Measurements from ENCODE around the gene ZNF19. TPM values are rescaled to one million over a fixed set of nuclear protein-coding genes. Genes with fewer than 3 reads are reported as not detected.

ZNF19 gene
- total RNA-seq, 1 donor from 2014 or later = 18.3 TPM

DNA sequence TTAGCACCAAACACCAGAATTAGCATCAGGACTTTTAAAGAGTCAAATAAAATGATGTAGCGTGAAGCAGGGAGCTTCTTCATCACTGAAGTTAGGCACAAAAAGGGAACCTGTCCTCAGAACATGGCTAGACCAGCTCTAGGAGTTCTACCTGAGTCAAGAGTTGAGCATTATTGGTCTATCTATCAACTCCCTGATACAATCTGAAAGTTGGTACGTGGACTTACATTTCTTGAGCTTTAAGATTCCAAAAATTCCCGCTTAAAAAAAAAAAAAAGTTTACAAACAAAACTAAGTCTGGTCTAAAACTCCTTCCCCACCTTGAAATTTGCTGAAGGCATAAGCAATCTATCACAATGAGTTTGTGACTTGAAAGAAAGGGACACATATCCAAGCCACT is 59.5 kb downstream of the ZNF19 start:
- H3K4me3 ChIP-seq = no peak overlapping the region
- H3K27me3 ChIP-seq (ENCODE audit: low read depth) = peaks cover 21% of the 10 kb centered on the region
- no peak overlapping the region for H3K27ac ChIP-seq
- no peaks in the 10 kb centered on the region for H3K36me3 ChIP-seq
- ATAC-seq = no peak
- H3K4me1 ChIP-seq = no peaks in the 10 kb centered on the region
- DNase-seq = no peak
- H3K9me3 ChIP-seq = no peaks in the 10 kb centered on the region
- intact Hi-C loops (cut with DNase I) = no loop called here
- TF ChIP-seq, protein P1, sequence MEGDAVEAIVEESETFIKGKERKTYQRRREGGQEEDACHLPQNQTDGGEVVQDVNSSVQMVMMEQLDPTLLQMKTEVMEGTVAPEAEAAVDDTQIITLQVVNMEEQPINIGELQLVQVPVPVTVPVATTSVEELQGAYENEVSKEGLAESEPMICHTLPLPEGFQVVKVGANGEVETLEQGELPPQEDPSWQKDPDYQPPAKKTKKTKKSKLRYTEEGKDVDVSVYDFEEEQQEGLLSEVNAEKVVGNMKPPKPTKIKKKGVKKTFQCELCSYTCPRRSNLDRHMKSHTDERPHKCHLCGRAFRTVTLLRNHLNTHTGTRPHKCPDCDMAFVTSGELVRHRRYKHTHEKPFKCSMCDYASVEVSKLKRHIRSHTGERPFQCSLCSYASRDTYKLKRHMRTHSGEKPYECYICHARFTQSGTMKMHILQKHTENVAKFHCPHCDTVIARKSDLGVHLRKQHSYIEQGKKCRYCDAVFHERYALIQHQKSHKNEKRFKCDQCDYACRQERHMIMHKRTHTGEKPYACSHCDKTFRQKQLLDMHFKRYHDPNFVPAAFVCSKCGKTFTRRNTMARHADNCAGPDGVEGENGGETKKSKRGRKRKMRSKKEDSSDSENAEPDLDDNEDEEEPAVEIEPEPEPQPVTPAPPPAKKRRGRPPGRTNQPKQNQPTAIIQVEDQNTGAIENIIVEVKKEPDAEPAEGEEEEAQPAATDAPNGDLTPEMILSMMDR (IDR thresholded peaks at IDR 0.05) = no peak

DNA sequence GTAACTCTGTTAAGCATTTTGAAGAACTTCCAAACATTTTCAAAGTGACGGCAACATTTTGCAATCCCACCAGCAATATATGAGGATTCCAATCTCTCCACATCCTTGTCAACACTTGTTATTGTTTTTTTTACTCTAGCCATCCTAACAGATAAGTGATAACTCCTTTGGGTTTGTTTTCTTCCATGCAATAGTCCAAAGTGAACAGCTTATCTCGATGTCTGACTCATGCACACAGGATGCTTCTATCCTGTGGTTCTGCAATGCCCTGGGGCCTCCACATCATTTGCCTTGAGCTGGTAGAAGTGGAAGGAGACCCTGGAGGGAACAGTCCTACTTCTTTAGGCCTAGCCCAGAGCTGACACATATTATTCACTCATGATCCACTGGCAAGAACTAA is 60.2 kb downstream of the ZNF19 start:
- TF ChIP-seq, protein P1 (IDR thresholded peaks at IDR 0.05) = no peak
- peaks cover 27% of the 10 kb centered on the region for H3K27me3 ChIP-seq (ENCODE audit: low read depth)

DNA sequence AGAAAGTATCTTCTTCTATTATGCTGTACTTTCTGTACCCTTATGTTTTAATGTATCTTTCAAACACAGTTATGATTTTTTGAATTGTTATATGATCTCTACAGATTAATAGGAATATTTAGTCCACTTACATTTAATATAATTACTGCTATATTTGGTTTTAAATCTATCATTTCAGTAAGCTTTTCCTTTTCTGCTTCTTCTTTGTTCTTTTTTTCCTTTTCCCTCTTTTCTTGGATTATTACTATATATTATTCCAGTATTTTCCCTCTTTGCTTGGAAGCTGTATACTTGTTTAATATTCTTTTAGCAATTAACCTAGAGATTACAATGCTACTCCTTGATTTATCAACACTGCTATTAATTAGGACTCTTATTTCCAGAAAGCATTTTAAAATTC is 60.7 kb downstream of the ZNF19 start:
- intact Hi-C loops (cut with DNase I) = no loop called here

More for the DNA sequence above, 60.2 kb downstream of the ZNF19 start:
- H3K27ac ChIP-seq = no peak overlapping the region
- H3K4me3 ChIP-seq = no peak overlapping the region
- H3K36me3 ChIP-seq = no peaks in the 10 kb centered on the region
- intact Hi-C loops (cut with DNase I) = no loop called here
- DNase-seq (no peak), ATAC-seq (no peak)
- no peaks in the 10 kb centered on the region for H3K9me3 ChIP-seq
- no peaks in the 10 kb centered on the region for H3K4me1 ChIP-seq

DNA sequence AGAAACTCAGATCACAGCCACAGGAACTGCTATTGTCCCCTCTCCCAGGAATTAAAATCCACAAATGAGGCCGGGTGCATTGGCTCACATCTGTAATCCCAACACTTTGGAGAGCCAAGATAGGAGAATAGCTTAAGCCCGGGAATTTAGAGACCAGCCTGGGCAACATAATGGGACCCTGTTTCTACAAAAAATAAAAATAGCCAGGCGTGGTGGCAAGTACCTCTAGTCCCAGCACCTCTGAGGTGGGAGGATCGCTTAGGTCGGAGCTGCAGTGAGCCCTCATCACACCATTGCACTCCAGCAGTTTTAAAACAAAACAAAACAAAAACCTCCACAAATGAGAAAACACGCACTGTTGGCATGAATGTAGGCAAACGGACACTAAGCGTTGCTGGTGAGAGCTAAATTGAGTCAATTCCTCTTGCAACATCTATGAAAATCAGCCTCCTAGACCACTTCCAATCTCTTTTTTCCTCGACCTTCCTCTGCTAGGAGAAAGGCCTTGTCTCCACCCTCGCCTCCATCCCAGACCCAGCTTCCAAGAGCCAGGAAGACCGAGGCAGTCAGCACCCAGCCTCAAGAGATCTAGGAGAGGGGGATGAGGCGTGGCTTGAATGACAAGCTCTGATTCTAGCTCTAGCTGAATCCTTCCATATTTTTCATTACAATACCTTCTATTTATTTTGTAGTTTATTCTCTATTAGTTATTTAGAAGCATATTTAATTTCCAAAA is 62.1 kb downstream of the ZNF19 start:
- DNase-seq (no peak), ATAC-seq (no peak)
- Histone ChIP-seq H3K36me3 (no peaks in the 10 kb centered on the region), H3K27me3 (ENCODE audit: low read depth) (peaks cover 32% of the 10 kb centered on the region), H3K4me1 (no peaks in the 10 kb centered on the region), H3K27ac (no peak overlapping the region), H3K9me3 (no peaks in the 10 kb centered on the region), H3K4me3 (no peak overlapping the region)
- intact Hi-C loops (cut with DNase I) = no loop called here
- TF ChIP-seq, protein P1 (IDR thresholded peaks at IDR 0.05) = no peak

More for the DNA sequence above, 60.7 kb downstream of the ZNF19 start:
- Histone ChIP-seq H3K4me1 (no peaks in the 10 kb centered on the region), H3K27ac (no peak overlapping the region), H3K4me3 (no peak overlapping the region), H3K9me3 (no peaks in the 10 kb centered on the region), H3K27me3 (ENCODE audit: low read depth) (peaks cover 32% of the 10 kb centered on the region), H3K36me3 (no peaks in the 10 kb centered on the region)
- no peak for DNase-seq
- no peak for ATAC-seq
- TF ChIP-seq, protein P1 (IDR thresholded peaks at IDR 0.05) = no peak

DNA sequence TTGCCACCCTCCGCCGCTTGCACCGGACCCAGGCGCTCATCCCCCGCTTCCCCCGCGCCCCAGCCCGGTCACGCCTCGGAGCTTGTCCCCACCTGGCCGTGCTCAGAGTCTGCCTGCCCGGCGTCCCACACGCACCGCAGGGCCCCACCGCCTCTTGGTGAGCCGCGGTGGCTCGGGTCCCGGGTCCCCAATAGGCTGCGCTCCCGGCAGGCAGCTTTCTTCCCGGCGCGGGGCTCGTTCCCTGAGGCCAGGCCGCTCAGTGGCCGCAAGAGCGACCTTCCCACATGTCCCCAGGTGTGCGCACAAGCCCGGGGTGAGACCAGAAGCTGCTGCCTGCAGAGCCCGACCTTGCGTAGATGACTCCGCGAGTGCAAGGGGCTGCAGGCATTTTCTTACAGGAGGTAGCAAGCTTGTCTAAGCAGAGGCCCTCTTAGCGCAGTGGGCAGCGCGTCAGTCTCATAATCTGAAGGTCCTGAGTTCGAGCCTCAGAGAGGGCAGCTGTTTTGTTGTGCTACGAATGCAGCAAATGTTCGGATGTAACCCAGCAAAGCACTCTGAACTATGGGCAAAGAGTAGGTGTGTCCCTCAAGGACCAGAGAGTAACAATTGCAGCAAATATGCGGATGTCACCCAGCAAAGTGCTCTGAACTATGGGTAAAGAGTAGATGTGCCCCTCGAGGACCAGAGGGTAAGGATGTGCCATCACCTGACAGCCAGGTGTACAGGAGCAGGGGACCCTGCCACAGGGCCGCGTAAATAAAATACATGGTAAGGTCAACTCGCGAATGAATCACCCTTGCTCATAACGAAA is 62.9 kb downstream of the ZNF19 start:
- TF ChIP-seq, protein P1 (IDR thresholded peaks at IDR 0.05) = no peak
- DNase-seq (no peak), ATAC-seq (peak; percentile 23 to 50)
- Histone ChIP-seq H3K27ac (no peak overlapping the region), H3K4me3 (no peak overlapping the region), H3K9me3 (no peaks in the 10 kb centered on the region), H3K4me1 (no peaks in the 10 kb centered on the region), H3K36me3 (no peaks in the 10 kb centered on the region), H3K27me3 (ENCODE audit: low read depth) (peaks cover 32% of the 10 kb centered on the region)
- intact Hi-C loops (cut with DNase I) = no loop called here
